ENCODE data around the gene SEPTIN10.
"Not testable (repeated sequence)": the region's sequence is repeated elsewhere in the genome, so short reads cannot be mapped to it uniquely, and the experiment has no call there.

SEPTIN10 gene

DNA sequence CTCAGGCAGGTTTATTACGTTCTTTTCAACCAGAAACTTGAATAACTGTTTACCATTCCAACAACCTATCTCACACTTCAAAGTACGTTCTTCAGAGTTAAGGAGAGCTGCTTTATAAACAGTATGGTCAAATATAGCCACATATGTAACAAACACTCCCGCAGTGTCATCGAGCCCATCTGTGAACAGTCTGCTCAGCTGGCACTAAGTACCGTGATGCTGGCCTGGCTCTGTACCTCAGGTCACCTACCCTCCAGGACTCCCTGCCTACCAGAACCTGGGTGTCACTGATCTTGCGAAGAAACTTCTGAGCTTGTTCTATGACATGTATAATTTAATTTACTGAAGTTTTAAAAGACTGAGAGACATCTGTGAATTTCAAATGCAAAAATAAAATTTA is 71.4 kb downstream of the SEPTIN10 start:
- FAIRE-seq, result no peak

DNA sequence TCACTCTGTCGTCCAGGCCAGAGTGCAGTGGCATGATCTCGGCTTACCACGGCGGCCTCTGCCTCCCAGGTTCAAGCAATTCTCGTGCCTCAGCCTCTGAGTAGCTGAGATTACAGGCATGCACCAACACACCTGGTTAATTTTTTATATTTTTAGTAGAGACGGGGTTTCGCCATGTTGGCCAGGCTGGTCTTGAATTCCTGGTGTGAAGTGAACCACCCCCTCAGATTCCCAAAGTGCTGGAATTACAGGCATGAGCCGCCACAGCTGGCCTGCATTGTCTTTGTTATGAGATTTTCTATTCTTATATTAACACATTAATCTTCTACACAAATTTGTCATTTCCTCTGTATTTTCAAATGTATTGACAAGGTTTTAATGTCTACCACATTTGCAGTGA is 75.2 kb downstream of the SEPTIN10 start:
- FAIRE-seq, result no peak

DNA sequence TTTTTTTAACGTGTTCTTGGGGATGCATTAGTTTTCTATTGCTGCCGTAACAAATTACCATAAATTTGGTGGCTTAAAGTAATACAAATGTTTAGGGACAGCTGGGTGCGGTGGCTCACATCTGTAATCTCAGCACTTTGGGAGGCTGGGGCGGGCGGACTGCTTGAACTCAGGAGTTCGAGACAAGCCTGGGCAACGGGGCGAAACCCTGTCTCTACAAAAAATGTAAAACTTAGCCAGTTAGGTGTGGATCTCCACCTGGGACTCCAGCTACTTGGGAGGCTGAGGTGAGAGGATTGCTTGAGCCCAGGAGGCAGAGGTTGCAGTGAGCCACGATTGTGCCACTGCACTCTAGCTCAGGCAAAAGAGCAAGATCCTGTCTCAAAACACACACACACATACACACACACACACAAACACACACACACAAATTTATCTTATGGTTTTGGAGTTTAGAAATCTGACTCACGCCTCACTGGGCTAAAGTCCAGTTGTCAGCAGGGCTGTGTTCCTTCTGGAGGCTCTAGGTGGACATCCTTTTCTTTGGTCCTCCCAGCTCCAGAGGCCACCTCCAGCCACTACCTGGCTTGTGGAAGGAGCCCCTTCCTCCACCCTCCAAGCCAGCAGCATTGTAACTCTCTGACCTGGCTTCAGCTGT is 76.1 kb downstream of the SEPTIN10 start:
- no peak for FAIRE-seq

DNA sequence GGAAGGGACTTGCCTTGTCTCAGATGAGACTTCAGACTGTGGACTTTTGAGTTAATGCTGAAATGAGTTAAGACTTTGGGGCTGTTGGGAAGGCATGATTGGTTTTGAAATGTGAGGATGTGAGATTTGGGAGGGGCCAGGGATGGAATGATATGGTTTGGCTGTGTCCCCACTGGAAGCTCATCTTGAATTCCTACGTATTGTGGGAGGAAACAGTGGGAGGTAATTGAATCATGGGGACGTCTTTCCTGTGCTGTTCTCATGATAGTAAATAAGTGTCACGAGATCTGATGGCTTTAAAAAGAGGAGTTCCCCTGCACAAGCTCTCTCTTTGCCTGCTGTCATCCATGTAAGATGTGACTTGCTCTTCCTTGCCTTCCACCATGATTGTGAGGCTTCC is 77.2 kb downstream of the SEPTIN10 start:
- FAIRE-seq, result not testable (repeated sequence)

DNA sequence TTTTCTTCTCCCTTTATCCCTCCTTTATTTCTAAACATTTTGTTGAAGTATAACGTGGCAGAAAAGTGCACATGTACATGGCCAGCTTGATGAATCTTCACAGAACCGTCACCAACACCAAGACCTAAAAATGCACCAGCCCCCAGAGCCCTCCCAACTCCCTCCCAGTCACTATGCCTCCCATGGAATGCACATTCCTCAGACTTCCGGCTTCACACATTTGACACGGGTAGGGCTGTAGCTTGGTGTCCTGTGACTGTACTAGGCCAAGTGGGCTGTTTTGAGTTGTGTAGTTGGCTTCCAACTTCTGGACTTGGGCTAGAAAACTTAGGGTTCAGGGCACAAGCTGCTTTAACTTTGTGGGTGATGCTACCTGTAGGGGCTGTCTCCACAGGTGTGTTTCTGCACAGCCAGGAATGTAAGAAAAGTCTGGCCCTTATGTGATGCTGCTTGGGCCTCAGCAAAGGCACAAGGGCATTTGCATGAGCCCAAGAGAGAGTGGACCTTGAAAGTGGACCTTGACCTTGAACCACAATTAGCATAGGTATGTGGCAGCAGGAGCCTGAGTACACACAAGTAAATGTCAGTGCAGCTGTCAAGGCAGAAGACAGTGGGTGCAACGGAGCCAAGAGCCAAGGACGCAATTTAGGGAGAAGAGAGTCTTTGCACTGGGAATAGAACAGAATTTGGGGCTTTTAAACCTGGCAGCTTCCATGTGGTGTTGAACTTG is 78.4 kb downstream of the SEPTIN10 start:
- no peak for FAIRE-seq

DNA sequence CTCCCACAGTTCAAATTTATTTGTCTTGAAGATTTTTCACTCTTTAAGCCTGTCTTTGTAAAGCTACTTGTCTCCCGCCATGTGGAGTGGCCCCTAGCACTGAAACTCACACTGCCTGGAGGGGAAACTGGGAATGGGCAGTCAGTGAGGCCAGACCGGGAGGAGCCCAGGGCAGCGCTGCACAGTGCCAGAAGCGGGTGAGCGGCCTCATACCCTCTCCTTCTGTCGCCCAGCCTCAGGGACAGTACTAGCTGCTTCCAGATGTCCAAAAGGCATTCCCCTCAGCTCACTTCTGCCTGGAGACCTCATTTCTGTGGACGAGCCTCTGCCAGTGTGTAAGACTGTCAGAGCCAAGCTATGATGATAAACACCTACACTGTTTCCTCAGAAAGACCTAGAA is 79.9 kb downstream of the SEPTIN10 start:
- FAIRE-seq, result no peak

DNA sequence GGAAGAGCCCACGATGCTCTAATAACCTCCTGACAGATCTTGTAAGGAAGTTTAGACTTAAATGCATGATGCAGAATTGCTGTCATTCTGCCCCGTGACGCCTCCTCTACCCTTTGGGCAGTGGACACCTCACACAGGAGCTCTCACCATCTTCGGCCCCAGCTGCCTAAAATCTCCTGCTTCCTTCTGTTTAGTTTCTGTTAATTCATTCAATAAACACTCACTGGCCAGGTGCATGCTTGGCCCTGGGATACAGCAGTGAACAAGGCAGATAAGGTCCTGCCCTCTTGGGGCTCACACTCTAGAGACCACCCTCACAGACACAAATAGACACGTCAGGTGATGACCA is 81.1 kb downstream of the SEPTIN10 start:
- FAIRE-seq, result no peak

DNA sequence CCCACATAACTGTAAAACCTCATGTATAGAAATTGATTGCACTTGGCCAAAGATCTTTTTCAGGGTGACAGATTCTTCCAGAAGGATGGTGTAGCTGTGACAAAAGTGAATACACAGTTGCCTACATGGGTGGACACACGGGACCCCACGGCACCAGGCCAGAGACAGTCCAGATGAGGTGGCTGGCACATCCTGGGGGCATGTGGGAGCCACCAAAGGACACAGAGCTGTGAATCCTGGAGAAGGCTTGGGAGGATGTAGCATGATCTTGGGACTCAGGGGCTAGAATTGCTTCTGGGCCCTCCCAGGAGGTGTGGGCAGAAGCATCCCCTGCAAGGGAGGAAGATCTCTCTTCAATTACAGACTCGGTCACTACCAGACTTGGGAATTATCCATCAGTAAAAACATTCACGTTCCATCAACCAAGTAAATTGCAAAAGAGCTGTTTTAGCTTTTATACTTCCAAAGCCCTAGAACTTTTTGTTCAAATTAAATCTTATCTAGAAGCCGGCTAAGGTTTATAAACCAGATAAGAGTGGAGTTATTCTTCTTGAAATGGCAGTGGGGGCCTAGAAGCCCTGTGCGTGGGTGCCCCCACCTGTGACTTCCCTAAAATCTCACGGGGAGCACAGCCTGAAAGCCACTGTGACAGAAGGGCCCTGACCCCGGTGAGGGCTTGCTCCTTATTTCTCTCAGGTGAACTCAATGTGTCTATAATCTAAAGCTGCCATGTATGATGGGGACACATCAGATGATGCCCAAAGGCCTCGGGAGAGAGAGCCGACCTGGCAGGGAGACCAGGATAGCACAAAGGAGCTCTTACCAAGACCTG is 81.7 kb downstream of the SEPTIN10 start:
- FAIRE-seq, result no peak

DNA sequence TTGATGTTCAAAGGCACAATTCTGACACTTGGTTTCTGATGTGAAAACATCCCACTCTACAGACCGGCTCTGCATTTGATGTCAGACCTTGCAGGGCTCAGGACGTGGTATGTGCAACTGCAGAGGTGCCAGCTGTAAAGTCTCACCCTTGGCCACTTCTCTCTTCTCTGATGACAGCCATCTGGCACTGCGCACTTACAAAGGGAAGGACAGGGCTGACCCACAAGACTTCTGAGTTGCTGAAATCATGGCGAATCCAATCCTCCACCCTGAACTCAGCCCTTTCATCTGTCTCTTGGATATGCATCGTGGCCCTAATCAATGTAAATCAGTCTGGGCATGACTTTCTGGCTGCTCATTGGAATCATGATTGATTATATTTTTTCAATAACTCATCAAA is 82.5 kb downstream of the SEPTIN10 start:
- FAIRE-seq, result no peak

DNA sequence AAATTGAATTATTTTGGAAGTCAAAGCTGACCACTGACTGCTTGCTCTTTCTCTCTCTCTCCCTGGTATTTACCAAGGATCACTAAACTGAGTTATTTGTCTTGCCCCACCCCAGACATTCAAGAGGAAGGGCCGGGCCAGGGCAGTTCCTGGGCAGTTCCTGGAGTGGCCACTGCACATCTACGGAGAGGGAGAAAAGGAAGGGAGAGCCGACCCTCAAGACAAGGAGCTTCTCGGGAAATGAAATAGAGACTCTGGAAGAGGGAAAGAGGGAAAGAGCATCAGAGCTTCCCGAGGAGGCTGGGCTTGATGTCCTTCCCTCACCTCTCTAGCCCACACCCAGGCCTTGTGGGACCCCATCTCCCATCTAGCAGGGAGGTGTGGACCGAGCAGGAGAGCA is 83.1 kb downstream of the SEPTIN10 start:
- no peak for FAIRE-seq

DNA sequence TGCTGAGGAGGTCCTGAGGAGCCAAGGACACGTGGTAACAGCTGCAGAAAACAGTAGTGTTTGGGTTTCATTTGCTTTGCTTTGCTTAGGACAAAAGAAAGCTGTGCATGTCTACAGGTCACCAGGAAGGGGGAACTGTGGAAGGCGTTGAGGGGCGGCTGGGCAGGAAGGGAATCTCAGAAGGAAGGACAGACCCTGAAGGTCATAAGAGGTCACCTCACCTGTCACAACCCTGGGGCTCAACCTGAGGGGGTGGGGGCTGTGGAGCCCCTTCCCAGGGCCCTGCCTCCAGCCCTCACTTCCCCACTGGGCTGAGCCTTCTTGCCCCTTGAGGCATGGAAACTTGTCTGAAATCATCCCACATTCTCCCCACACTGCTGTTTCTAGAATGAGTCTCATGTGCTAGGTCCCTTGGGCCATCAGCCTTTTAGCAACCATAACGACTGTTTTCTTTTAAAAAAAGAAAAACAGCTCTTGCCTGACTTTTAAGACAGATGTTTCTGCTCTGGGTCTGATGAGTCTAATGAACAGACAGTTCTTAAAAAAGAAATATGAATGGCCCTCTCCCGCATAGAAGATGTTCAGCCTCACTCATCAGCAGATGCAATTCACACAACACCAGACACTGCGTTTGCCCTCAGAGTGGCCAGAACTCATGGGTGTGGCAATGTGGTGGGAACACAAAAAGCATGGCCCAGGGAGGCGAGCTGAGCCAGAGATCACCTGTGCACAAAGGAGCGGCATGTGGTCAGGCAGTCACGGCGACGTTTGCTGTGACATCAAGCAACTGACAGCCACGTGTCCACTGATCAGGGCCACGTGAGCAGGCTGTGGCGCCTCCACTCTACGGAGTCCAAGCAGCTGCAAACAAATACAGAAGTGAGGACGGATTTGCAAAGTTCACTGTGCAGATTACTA is 84.0 kb downstream of the SEPTIN10 start:
- no peak for FAIRE-seq

DNA sequence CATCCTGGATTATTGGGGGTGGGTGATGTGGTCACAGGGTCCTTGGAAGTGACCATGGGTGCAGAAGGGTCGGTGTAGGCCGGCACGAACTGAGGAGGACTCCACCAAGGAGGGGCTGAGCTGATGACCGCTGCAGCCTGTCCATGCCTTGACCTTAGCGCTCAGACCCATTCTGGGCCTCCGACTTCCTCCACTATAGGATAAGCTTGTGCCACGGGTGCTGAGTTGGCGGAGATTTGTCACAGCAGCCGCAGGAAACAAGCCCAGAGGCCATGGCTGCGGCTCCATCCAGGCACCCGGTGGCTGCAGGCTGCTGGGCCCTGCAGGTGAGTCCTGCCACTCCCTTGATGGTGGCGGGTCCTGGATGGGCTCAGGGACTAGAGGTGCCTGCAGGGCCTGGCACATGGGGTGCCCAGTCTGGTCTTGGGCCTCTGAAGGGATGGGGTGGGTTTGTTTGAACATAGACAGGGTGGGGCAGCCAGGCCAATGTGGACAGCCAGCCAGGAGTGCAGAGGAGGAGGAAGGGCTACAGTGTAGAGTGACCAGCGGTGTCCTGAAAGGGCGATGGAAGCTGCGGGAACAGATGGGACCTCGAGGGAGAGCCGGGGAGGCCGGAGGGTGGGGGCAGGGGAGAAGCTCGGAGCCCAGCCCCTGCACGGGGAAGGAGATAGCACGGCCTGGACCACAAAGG is 84.8 kb downstream of the SEPTIN10 start:
- FAIRE-seq, result no peak

DNA sequence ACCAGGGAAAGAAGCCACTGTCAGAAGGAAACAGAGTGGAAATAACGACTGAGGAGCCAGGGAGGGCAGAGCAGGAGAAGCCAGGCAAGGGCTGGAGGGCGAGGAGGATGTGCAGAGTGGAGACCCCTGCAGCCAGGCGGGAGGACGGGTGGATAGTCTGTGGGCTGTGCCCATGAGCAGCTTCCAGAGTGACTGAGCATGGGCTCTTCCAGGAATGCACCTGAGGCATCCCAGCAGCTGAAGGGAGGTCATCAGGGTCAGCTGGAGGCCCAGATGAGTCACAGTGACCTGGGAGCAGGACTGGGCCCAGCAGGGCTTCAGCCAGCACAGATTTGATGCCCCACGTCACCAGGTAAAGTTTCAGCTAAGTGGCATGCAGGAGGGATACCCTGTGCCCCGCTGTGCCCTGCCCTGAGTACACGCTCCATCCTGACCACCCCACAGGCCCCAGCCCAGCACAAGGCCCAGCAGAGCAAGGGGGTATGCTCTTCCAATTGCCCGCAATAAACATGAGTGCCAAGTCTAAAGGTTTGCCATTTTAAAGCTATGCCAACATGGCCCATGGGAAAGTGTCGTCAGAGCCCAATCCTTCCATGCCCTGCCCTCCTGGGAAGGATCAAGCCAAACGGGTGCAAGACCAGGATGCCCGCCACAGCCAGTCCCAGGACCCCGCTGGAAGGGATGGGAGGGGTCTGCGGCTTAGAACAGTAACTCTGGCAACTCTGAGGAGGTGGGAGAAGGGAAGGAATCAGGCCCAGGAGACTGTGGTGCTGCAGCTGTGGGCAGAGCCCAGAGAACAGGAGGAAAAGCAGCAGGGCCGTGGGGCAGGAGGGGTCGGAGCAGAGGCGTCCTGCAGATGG is 85.7 kb downstream of the SEPTIN10 start:
- FAIRE-seq, result no peak

DNA sequence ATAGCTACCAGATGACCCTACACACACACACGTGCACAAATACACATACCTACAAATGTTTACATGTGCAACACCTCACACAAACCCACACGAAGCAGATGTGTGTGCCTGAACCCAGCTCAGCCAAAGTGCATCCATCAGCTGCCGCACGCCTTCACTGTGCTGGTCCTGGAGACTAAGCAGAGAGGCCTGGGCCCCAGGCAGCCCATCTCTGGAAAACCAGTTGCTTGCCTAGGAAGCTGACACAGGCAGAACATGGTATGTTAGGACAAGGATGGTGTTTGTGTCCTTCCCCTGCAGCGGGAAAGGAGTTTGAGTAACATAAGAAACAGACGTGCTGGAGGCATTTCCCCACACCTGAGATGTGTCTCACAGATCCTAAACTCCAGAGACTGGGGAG is 86.7 kb downstream of the SEPTIN10 start:
- FAIRE-seq, result no peak

DNA sequence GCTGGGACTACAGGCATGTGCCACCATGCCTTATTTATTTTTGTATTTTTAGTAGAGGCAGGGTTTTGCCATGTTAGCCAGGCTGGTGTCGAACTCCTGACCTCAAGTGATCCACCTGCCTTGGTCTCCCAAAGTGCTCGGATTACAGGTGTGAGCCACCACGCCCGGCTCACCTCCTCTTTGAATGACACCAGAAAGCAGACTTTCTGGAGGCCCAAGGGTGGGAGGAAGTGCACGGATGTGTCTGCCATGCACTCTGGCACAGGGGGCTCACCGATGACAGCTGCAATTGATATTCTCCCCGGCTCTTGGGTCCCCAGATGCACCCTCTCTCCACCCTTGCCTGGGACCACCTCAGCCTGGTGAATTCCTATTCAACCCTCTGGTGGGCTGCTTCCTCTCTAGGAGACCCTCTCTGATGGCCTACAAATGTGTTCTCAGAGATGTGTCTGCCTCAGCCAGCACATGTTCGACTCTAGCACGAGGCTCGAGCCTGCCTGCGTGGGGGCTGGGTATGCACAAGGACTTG is 87.3 kb downstream of the SEPTIN10 start:
- FAIRE-seq, result no peak

DNA sequence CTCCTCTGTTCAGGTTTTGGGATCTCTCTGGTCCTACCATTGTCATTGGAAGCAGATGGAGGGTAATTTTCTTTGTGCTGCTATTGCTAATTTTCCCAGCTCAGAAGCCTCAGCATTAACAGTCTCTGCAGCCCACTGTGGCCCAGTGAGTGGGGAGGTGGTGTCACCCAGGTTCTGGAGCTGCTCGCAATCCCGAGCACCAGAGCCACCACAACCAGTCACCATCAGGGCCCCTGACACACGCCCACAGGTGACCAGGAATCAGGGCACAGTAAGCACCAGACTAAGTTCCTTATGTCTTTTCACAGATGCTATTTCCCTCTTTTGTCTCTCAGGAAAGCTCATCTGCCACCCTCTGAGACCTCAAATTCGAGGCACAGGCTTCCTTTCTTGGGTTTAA is 87.9 kb downstream of the SEPTIN10 start:
- no peak for FAIRE-seq

DNA sequence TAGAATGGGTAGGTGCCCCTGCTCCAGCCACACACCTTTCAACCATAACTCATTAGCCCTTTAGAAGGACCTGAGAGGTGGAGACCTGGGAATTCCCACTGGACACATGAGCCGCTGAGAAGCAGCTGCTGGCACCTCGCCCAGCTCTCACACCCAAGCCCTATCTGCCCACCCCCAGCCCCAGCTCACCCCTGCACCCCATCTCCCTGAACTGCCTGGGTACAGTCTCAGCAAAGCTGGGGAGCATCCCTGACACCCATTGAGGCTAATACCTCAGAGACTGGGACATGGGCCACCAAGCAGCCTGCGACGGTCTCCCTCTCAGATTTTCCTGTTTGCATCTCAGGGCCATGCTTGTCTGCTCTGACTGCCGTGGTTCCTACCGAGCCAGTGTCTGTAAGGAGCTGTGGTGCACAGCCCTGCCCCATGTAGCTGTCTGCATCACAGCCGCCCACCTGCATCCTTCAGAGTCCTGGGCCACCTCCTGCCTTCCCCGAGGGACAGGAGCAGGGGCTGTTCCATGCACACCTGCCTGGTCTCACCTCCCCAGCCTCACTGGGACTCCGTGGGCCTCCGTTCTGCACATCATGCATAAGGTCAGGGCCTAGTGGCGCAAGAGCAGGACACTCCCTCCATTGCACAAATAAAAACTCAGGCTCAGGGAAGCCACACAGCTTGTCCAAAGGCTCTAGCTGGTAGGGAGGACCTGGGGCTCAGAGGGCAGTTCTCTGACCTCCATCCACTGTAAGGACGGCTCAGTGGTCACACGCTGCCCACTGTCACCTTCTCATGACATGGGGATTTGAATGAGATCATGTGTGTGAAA is 90.0 kb downstream of the SEPTIN10 start:
- no peak for FAIRE-seq

DNA sequence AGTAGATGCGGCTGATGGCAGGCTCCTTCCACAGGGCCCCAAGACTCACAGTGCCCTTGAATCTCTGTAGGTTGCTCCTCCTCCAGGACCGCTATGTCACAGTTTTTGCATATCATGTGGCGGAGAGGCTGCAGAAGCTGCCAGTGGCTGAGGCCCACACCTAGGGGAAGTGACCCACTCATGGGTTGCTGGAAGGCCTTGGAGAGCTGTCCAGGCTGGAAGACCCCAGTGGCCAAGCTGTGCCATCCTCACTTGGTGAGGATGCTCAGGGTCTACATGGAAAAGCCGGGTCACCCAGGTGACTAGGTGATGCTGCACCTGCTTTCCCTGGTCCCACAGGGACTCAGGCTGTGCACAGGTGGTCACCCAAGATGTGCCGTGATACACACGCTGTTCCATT is 90.6 kb downstream of the SEPTIN10 start:
- FAIRE-seq, result no peak

DNA sequence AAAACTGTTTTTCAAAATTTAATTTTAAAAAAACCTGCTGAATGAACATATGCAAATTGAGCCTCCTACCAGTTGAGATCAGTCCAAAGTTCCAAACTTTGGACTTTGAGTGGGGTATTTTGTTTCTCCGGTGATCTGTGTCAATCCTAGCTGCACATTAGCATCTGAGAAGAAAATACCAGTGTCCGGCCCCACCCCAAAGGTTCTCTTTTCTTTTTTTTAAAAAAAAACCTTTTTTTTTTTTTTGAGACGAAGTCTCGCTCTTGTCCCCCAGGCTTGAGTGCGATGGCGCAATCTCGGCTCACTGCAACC is 91.7 kb downstream of the SEPTIN10 start:
- no peak for FAIRE-seq

All from colon (tissue), 2 donors.